GM19467 (cell line): ENCODE data around the gene UHMK1.
"Not testable (repeated sequence)": the region's sequence is repeated elsewhere in the genome, so short reads cannot be mapped to it uniquely, and the experiment has no call there.

Source experiments
- ATAC-seq: cut with Tn5 transposase; IDR thresholded peaks from one replicate; pipeline ENCODE4 v1.9.1; 2021; ENCODE audit warnings: mild to moderate bottlenecking, moderate library complexity; ENCODE audit not compliant: unreplicated experiment

The UHMK1 gene

GRCh38 chr1:162562470-162562828 is 64.8 kb downstream of the UHMK1 start:
- no peak for ATAC-seq

- ATAC-seq: no peak
Measured at GRCh38 chr1:162564762-162565218, 67.2 kb downstream of the UHMK1 start.

DNA sequence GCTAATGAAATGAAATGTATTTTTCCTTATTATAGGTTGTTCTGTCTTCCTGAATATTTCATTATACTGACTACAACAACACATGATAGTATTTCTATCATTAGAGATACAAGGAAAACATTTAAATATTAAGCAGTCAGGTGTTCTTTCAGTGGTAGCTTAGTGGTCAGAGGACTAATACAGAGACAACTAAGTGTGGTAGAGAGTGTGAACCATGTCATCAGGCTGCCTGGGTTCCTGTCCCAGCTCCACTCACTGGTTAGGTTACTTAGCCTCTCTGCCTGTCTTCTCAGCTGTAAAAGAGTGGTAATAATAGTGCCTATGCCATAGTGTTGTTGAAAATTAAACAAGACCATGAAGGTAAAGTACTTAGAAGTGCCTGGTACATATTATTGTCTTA is 67.8 kb downstream of the UHMK1 start:
- ATAC-seq: no peak

GRCh38 chr1:162566870-162567269 is 69.3 kb downstream of the UHMK1 start:
- no peak for ATAC-seq

DNA sequence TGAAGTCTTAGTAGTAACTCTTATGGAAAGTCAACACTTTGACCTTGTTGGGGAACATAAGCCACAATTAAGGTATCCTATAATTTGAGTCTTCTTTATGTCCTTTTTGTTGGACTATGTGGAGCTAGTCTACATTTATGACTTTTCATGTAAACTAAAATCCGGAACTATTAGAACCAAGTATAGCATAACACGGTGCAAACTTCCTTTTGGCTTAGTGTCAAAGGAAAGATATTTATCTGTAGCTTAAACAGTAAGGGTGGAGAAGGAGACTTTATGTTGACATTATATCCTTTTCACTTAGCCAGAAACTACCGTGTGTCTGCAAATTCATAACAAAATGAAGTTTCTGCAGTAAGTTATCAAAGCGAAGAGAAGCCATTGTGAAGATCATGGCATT is 71.2 kb downstream of the UHMK1 start:
- no peak for ATAC-seq

GRCh38 chr1:162570718-162571117 is 73.1 kb downstream of the UHMK1 start:
- ATAC-seq: no peak

DNA sequence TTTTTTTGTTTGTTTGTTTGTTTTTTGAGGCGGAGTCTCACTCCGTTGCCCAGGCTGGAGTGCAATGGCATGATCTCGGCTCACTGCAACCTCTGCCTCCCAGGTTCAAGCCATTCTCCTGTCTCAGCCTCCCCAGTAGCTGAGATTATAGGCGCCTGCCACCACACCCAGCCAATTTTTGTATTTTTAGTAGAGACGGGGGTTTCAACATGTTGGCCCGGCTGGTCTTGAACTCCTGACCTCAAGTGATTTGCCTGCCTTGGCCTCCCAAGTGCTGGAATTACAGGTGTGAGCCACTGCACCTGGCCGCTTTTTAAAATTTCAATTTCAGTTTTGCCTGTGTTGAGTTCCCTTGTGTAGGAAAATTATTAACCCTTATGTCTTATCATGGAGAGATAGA is 73.5 kb downstream of the UHMK1 start:
- ATAC-seq: not testable (repeated sequence)

DNA sequence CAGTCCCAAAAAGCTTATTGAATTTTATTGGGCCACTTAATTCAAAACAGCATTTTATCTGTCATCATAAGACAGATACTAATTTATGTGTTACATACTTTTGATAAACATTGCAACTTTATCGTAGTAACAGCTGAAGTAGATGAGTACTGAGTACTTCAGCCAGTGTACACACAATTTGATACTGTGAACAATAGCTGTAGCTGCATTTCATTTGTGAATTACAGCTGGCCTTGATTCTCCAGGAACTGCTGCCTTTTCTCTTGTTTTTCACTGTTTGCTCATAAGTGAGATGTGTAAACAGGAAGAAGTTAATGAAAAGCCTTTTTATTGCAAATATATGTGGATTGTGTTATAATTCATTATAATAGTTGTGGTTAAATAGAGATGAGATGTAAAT is 74.1 kb downstream of the UHMK1 start:
- no peak for ATAC-seq

- ATAC-seq: no peak
Measured at GRCh38 chr1:162573136-162573535, 75.5 kb downstream of the UHMK1 start.

- no peak for ATAC-seq
Measured at GRCh38 chr1:162578071-162578700, 80.6 kb downstream of the UHMK1 start.

- ATAC-seq: no peak
Measured at GRCh38 chr1:162578936-162579335, 81.3 kb downstream of the UHMK1 start.
